Stimulated activated CD8-positive, alpha-beta memory T cell treated with anti-CD3 and anti-CD28 coated beads, Interleukin-7, amount 100 ng/mL, for 4 hours (primary cell): ENCODE results near the gene RIMBP2.

ENCODE experiments used
- DNase-seq, 2 donors: peaks; one replicate each; pipeline ENCODE4 v3.0.0-alpha.2; 2020; ENCODE audit warnings: low read depth in 2 of 2

The RIMBP2 gene

DNA sequence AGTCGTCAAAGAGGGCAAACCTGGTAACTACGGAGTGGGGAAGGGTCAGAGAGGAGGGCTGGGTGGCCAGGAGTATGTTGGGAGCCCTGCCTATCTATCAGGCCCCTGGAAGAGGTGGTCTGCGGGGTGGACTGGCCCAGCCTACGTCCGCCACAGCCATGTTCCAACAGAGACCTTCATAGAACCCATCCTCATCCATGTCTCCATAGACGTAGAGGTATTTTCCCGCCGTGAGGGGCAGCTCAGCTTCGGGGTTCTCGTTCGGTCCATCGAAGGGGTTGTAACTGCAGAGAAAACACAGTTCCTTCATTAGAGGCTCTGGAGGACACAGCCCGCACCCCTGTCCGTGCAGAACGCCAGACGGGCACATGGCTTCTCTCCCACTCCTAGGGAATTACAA lies 271.1 kb downstream of the RIMBP2 start:
- no peak for DNase-seq

GRCh38 chr12:130444061-130444460 lies 272.0 kb downstream of the RIMBP2 start:
- no peak for DNase-seq

GRCh38 chr12:130441771-130442760 lies 274.0 kb downstream of the RIMBP2 start:
- DNase-seq, result no peak

GRCh38 chr12:130440411-130441080 lies 275.6 kb downstream of the RIMBP2 start:
- DNase-seq, result no peak

- no peak for DNase-seq
Observed at GRCh38 chr12:130439250-130439649, 276.8 kb downstream of the RIMBP2 start.

DNA sequence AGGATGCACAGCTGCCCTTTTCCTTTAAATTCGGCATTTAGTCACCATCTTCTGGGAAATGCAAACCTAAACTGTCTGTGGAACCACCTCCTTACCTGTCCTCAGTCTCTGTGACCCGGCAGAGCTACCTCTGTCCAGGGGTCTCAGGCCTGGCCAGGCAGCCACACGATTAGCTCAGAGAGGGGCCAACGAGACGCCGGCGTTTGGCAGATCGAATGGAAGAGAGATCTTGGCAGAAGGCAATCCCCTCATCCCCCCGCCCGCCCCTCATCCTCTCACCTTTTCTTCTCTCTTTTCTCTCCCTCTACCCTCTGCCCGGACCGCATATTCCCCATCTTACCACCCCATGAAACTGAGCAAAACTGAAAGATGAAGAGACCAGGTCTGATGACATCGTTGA lies 277.4 kb downstream of the RIMBP2 start:
- DNase-seq, result no peak

DNA sequence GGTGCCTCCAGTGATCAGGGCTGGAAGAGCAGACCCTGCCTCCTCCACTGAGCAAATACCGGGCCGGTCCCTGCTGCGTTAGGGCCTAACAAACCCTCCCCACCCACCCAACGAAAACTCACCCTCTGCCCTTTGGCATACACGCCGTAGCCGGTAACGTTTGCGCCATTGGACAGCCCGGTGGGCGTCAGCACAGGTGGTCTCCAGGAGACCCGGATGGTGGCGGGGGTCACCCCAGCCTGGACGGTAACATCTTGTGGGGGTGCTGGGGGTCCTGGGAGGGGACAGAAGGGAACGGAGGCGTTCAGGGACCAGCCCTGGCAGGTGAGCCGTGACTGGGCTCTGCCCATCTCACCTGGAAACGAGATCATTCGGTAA lies 277.9 kb downstream of the RIMBP2 start:
- DNase-seq, result no peak

DNA sequence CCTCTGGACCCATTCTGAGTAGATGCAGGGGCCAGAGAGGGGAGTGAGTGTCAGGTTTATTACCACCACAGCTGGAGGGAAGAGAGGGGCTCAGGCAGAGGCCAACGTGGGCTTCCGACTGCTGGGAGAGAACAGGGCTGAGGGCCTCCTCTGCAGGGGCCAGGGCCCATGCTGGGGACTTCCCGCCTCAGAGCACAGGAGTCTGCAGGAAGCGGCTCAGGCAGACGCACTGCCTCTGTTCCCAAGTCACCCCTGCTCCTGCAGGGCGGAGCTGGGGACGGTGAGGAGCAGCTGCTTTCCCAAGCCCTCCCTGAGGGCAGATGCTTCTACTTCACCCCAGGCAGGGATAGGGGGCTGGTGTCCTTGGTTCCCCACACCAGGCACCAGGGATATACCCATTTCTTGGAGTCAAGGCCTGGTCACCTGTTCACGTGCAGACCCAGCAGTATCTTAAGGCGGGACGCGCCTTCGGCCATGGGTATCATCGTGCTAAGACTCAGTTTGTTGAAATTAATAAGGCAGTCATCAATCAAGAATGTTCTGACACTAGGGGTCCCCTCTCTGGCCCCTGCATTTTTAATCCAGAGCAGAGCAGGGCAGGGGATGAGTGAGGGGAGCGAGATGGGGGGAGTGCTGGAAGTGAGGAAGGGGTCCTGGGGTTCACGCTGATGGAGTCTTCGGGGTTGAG lies 278.4 kb downstream of the RIMBP2 start:
- no peak for DNase-seq

DNA sequence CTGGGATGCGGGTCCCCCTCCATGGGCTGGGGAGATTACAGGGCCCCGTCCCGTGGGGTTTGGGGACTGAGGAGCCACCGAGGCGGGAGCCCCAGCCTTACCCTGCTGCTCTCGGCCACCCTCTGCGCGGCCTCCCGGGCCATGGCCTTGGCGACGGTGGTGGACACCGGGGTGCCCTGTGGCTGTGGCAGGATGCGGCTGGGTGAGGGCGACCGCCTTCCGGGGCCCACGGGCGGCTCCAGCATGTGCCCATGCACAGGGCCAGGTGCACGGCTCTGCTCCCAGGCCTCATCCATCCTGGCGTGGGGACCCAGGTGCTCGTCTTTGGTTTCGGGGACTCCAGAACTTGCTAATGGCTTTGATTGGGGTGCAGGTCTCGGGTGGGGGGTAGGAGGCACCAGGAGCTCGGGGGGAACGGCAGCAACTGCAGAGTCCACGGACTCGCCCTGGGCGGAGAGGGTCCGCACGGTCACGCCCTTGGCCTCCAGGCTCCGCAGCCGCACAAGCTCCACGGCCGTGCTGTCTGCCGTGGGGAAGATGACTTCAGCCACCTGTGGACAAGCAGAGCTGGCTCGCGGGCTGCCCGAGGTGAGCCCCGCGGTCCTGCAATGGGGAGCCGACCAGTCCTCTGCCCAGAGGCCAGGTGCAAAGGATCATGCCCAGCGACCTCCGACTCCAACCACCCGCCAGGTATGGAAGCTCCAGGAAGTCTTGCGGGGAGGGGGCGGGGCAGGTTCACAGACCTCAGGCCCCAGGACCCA lies 279.2 kb downstream of the RIMBP2 start:
- no peak for DNase-seq

GRCh38 chr12:130435826-130436225 lies 280.3 kb downstream of the RIMBP2 start:
- DNase-seq, result no peak

DNA sequence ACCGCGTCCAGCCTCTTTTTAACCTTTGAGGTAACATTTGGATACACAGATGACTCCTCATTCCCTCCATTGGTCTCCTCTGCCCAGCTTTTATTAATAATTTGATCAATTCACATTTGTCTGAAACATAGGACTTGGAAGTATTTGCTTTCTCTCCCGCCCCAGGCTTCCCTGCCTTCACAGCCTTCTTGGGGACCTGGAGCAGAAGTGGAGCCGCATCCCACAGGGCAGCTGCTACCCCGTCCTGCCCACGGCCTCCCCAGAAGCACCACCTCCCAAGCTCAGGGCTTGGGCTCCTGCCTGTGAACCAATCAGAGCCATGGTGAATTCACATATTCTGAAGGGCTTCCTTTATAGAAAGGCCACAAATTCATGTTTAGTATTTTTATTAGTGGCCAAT lies 280.8 kb downstream of the RIMBP2 start:
- no peak for DNase-seq

DNA sequence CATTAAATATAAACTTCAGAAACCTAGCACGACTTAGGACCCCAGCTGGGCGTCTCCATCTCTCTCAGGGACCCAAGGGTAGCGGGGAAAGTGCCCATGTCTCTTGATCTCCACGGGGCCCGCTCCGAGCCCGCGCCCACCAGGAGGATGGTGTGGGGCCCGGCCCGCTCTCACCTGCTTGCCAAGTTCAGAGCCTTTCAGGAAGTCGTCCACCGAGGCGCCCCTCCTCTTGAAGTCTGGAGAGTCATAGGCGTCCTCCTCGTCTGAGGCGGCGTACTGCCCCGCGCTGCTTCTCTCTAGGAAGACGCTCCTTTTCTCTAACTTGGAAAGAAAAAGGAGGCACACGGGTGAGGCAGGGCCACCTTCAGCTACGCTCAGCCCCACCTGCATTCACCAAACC lies 281.5 kb downstream of the RIMBP2 start:
- no peak for DNase-seq

DNA sequence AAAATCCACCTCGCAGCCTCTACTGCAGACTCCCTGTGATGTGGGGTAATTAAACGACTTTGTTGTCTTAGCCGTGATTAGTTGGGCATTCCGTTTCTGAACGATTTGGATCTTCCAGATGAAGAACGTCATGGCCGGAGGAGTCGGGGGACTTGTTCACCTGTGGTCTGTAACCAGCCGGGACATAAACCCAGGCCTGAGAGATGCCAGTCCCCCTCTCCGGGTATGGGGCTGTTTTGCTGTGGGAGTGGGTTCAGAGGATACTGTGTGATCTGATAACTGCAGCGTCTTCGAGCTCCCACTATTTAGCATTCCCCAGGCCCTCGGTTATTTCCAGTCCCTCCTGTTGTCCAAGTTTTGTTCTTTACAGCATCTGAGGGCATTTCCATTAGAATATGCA lies 282.3 kb downstream of the RIMBP2 start:
- DNase-seq, result no peak

DNA sequence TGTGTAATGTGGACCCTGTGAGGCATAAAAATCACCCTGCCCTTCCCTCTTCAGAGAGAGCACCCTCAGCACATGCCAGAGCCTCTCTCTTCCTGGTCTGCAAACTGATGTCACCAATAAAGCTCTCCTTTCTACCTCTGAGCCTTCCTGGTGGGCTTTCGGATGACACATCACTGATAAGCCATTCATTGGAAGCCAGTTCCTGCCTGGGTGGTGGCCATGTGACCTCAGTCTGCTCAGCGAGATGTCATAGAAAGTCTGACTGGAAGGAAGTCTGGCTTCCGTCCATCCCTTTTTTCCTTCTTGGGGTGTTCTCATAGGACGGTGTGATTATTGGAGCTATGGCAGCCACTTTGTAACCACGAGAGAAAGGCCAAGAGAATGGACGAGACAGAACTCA lies 282.7 kb downstream of the RIMBP2 start:
- DNase-seq, result no peak

DNA sequence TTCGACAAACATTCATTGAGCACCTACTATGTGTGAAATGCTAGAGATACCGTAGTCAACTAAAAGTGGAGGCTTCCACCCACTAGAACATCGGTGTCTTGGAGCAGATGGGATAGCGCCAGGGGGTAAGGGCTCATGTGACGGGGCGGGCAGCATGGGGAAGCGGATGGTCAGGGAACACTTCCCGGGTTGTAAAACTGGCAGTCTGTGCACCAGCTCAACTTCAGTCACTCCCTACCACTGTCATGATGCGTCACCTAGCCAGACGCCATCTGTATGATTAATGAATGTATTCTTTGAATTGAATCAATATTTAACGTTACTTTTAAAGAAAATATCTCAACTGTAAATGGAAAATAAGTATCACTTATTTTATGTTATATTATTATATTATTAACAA lies 284.9 kb downstream of the RIMBP2 start:
- DNase-seq, result no peak

DNA sequence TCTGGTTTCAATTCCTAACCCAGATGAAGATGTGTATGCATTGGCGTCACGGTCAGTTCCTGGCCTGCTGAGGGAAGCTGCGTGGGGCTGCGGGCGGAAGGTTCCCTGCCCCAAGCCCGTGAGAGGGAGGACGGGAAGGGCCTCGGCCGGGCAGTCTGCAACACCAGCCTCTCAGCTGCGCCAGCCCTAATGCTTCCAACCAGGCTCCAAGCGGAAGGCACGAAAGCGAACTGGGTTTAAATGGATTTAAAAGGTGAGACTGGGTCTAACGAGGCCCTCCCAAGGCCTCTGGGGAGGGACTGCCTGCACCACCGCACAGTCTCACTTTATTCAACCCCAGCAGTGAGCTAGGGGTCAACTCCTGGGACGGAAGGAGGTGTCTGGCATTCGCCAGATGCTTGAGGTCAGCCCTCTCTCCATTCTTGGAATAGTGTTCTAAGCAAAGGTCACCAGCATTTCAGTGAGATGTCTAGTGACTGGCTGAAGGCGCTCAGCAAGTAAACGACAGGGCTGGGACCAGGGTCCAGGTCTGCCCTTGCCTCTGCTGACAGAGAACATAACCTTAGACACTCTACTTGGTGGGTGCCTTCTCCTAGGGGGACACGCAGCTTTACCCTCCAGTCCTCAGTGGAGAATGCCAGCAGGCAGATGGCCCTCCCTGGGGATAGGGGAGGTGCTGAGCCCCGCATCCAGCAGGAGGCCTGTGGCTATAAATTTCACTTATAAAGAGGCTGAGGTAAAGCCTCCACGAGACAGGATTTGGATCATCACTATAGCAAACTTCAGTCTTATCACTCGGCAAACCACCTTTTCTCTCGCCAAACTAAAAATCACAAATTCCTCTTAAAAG lies 286.2 kb downstream of the RIMBP2 start:
- no peak for DNase-seq

- no peak for DNase-seq
Observed at GRCh38 chr12:130428116-130428515, 288.0 kb downstream of the RIMBP2 start.

DNA sequence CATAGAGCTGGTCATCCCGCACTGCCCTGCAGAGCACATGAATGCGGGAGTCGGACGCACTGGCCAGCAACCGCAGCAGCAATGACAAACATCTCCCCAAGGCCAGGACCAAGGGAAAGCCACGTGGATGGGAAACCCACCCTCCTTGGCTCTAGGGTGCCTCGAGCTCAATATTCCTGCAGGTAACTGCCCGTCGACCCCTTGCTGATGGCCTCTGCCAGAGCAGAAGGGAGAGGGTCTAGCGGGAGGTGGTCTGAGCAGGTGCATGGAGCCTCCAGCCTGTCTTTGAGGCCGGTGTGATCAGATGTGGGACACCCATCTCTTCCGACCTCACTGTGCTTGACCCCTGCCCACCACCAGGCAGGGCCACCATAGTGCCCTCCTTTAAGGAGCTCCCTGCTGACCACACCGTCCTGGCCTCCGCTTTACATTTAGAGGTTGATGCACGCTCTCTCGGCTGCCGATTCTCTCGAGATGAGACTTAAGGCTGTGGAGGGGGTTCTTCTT lies 288.7 kb downstream of the RIMBP2 start:
- DNase-seq, result no peak

- DNase-seq, result no peak
Observed at GRCh38 chr12:130425698-130426245, 290.3 kb downstream of the RIMBP2 start.
